ENCODE results near the gene ZXDC.

- TF ChIP-seq, protein P1, sequence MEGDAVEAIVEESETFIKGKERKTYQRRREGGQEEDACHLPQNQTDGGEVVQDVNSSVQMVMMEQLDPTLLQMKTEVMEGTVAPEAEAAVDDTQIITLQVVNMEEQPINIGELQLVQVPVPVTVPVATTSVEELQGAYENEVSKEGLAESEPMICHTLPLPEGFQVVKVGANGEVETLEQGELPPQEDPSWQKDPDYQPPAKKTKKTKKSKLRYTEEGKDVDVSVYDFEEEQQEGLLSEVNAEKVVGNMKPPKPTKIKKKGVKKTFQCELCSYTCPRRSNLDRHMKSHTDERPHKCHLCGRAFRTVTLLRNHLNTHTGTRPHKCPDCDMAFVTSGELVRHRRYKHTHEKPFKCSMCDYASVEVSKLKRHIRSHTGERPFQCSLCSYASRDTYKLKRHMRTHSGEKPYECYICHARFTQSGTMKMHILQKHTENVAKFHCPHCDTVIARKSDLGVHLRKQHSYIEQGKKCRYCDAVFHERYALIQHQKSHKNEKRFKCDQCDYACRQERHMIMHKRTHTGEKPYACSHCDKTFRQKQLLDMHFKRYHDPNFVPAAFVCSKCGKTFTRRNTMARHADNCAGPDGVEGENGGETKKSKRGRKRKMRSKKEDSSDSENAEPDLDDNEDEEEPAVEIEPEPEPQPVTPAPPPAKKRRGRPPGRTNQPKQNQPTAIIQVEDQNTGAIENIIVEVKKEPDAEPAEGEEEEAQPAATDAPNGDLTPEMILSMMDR (IDR thresholded peaks at IDR 0.05; ENCODE audit: extremely low read depth in 1 of 2, insufficient read depth in 1 of 2, low read depth in 1 of 2, low read length in 2 of 2) = no peak
- TF ChIP-seq EZH2 (IDR thresholded peaks at IDR 0.05; ENCODE audit: borderline replicate concordance, low read depth, low read length, severe bottlenecking) (no peak), JUN (IDR thresholded peaks at IDR 0.05; ENCODE audit: borderline replicate concordance, insufficient read depth, insufficient read length, low read depth) (no peak), POLR2A (IDR thresholded peaks at IDR 0.05; ENCODE audit: low read depth, low read length) (no peak), MYC (IDR thresholded peaks at IDR 0.05; ENCODE audit: low read depth, low read length) (no peak), POLR2AphosphoS5 (IDR thresholded peaks at IDR 0.05; ENCODE audit: insufficient read depth, low read depth, low read length) (no peak), FOS (IDR thresholded peaks at IDR 0.05; ENCODE audit: borderline replicate concordance, insufficient read depth, low read length) (no peak)
- TF ChIP-seq, protein P2, sequence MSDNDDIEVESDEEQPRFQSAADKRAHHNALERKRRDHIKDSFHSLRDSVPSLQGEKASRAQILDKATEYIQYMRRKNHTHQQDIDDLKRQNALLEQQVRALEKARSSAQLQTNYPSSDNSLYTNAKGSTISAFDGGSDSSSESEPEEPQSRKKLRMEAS (IDR thresholded peaks at IDR 0.05; ENCODE audit: insufficient read depth, insufficient read length) = no peak
Observed at GRCh38 chr3:126416943-126417342, 58.7 kb downstream of the ZXDC start.

Measured in endothelial cell of umbilical vein (primary cell).